CD4-positive, alpha-beta T cell (primary cell): ENCODE results near the gene KCNQ1OT1. TPM values are rescaled to one million over a fixed set of nuclear protein-coding genes. Genes with fewer than 3 reads are reported as not detected.

Experiments
- ATAC-seq: fragments of 200-7000 bp; cut with Tn5 transposase; one replicate; pipeline ENCODE4 v1.10.0; 2022; ENCODE audit warnings: mild to moderate bottlenecking; ENCODE audit not compliant: poor library complexity
- CTCF ChIA-PET: fragments of 350-600 bp; sonication (Branson Sonifier 250); formaldehyde crosslinking; loops from one replicate; lab custom pipeline; 2021; ENCODE audit warnings: antibody characterized with exemption, inconsistent platforms; lab: Charles Lee
- POLR2A ChIA-PET: fragments of 350-600 bp; sonication (Branson Sonifier 250); formaldehyde crosslinking; loops from one replicate; lab custom pipeline; 2021; ENCODE audit warnings: antibody characterized with exemption, inconsistent platforms; lab: Charles Lee
- DNase-seq, 14 experiments: peaks; one replicate each; pipeline ENCODE4 v3.0.0-alpha.2; 2013 to 2020; ENCODE audit warnings: mixed read lengths in 2 of 14
- H3K27ac ChIP-seq, 2 donors: one replicate each; pipeline versions ENCODE4 v1.5.1 to v1.7.0; 2013; ENCODE audit warnings: low read length in 2 of 2, low read depth in 1 of 2, mild to moderate bottlenecking in 1 of 2
- H3K27me3 ChIP-seq, 2 experiments: 1 replicate in 1 of 2; 2 replicates in 1 of 2; pipeline versions ENCODE4 v1.6.1 to v1.7.0; 2013; ENCODE audit warnings: low read length in 2 of 2, control low read depth in 1 of 2, mild to moderate bottlenecking in 1 of 2, moderate library complexity in 1 of 2; ENCODE audit not compliant: insufficient read depth in 2 of 2, control insufficient read depth in 1 of 2
- H3K36me3 ChIP-seq: one replicate; pipeline ENCODE4 v1.6.1; 2013; ENCODE audit warnings: low read length, control low read depth; ENCODE audit not compliant: insufficient read depth
- H3K4me1 ChIP-seq: one replicate; pipeline ENCODE4 v1.6.1; 2013; ENCODE audit warnings: low read length, control low read depth; ENCODE audit not compliant: insufficient read depth
- H3K4me3 ChIP-seq: one replicate; pipeline ENCODE4 v1.5.1; 2013; ENCODE audit warnings: mild to moderate bottlenecking, low read length, moderate library complexity
- H3K9me3 ChIP-seq, 2 experiments: 1 replicate in 1 of 2; 2 replicates in 1 of 2; pipeline versions ENCODE4 v1.6.1 to v1.7.0; 2013; ENCODE audit warnings: low read length in 2 of 2, mild to moderate bottlenecking in 2 of 2, control low read depth in 1 of 2, moderate library complexity in 1 of 2; ENCODE audit not compliant: control insufficient read depth in 1 of 2, insufficient read depth in 1 of 2
- H3K27ac Mint-ChIP-seq: one replicate; pipeline ENCODE4 v1.8.0; 2020; ENCODE audit warnings: mixed read lengths
- H3K27me3 Mint-ChIP-seq: one replicate; pipeline ENCODE4 v1.8.0; 2021; ENCODE audit warnings: mixed read lengths
- H3K36me3 Mint-ChIP-seq: one replicate; pipeline ENCODE4 v1.8.0; 2021; ENCODE audit warnings: low read depth, mixed read lengths
- H3K4me1 Mint-ChIP-seq: one replicate; pipeline ENCODE4 v1.8.0; 2021; ENCODE audit warnings: low read depth, mixed read lengths
- H3K4me3 Mint-ChIP-seq: one replicate; pipeline ENCODE4 v1.8.0; 2020; ENCODE audit warnings: mild to moderate bottlenecking, mixed read lengths
- H3K9me3 Mint-ChIP-seq: one replicate; pipeline ENCODE4 v1.8.0; 2020; ENCODE audit warnings: mixed read lengths
- CTCF ChIP-seq: fragments of 200-600 bp; IDR thresholded peaks from one replicate; pipeline ENCODE4 v1.8.0; 2022; ENCODE audit warnings: antibody characterized with exemption, mild to moderate bottlenecking
- intact Hi-C, 2 experiments: fragments of 100-400 bp; cut with DNase I in 1 of 2; cut with micrococcal nuclease in 1 of 2; formaldehyde crosslinking; loops; one replicate each; pipeline versions ENCODE4 v1.15.1 to v1.9.0; 2023 to 2025; cut with DNase I, micrococcal nuclease
- total RNA-seq, 174 experiments: library from RNA in 2 of 174; stranded (reverse) in 2 of 174; gene quantifications; one replicate each; pipeline ENCODE4 v1.2.3 and lab custom pipeline; 2021 to 2026

Gene KCNQ1OT1
- total RNA-seq, 2 experiments from 2014 or later: 0.17 to 0.22 TPM

GRCh38 chr11:2744166-2744565, 44.4 kb upstream of the KCNQ1OT1 start:
- no peak overlapping the region for H3K4me3 ChIP-seq
- no peaks in the 10 kb centered on the region for H3K9me3 ChIP-seq
- H3K4me1 Mint-ChIP-seq: no peaks in the 10 kb centered on the region
- ATAC-seq: no peak
- H3K9me3 Mint-ChIP-seq: no peaks in the 10 kb centered on the region
- H3K27me3 ChIP-seq: no peaks in the 10 kb centered on the region
- no peak for TF ChIP-seq CTCF
- intact Hi-C loops: no loop called here
- ChIA-PET CTCF (no interaction called here), POLR2A (no interaction called here)
- H3K27ac Mint-ChIP-seq: no peak overlapping the region
- no peak overlapping the region for H3K4me3 Mint-ChIP-seq
- no peaks in the 10 kb centered on the region for H3K36me3 ChIP-seq
- H3K27ac ChIP-seq: no peak overlapping the region
- no peak for DNase-seq
- H3K36me3 Mint-ChIP-seq: peaks cover 4% of the 10 kb centered on the region
- H3K27me3 Mint-ChIP-seq: no peaks in the 10 kb centered on the region
- H3K4me1 ChIP-seq: no peaks in the 10 kb centered on the region

- ATAC-seq: no peak
- Mint-ChIP-seq H3K27ac (no peak overlapping the region), H3K9me3 (no peaks in the 10 kb centered on the region), H3K36me3 (no peaks in the 10 kb centered on the region), H3K4me1 (no peaks in the 10 kb centered on the region), H3K4me3 (no peak overlapping the region), H3K27me3 (no peaks in the 10 kb centered on the region)
- ChIA-PET CTCF (no interaction called here), POLR2A (no interaction called here)
- Histone ChIP-seq H3K9me3 (no peaks in the 10 kb centered on the region), H3K4me3 (no peak overlapping the region), H3K4me1 (no peaks in the 10 kb centered on the region), H3K27ac (no peak overlapping the region), H3K27me3 (no peaks in the 10 kb centered on the region), H3K36me3 (no peaks in the 10 kb centered on the region)
- intact Hi-C loops: no loop called here
- no peak for TF ChIP-seq CTCF
- no peak for DNase-seq
Observed at GRCh38 chr11:2743427-2744110, 43.8 kb upstream of the KCNQ1OT1 start.

- DNase-seq (no peak), ATAC-seq (no peak)
- ChIA-PET POLR2A (no interaction called here), CTCF (no interaction called here)
- H3K27me3 ChIP-seq: no peaks in the 10 kb centered on the region
- H3K27ac Mint-ChIP-seq: no peak overlapping the region
- no peak for TF ChIP-seq CTCF
- H3K9me3 Mint-ChIP-seq: no peaks in the 10 kb centered on the region
- intact Hi-C loops: no loop called here
- H3K36me3 Mint-ChIP-seq: no peaks in the 10 kb centered on the region
- no peaks in the 10 kb centered on the region for H3K4me1 Mint-ChIP-seq
- H3K27ac ChIP-seq: no peak overlapping the region
- no peaks in the 10 kb centered on the region for H3K27me3 Mint-ChIP-seq
- H3K4me1 ChIP-seq: no peaks in the 10 kb centered on the region
- no peak overlapping the region for H3K4me3 Mint-ChIP-seq
- no peak overlapping the region for H3K4me3 ChIP-seq
- no peaks in the 10 kb centered on the region for H3K36me3 ChIP-seq
- H3K9me3 ChIP-seq: no peaks in the 10 kb centered on the region
Observed at GRCh38 chr11:2742611-2743426, 43.0 kb upstream of the KCNQ1OT1 start.
